HepG2 (cell line): ENCODE measurements around the gene FIBP. TPM values are rescaled to one million over a fixed set of nuclear protein-coding genes. Genes with fewer than 3 reads are reported as not detected.
A peak's percentile ranks its signal among the peaks of the same experiment; 100 is the strongest.

Source experiments
- ARID2 ChIP-seq: sonication (generic); formaldehyde crosslinking; IDR thresholded peaks from 2 replicates; pipeline ENCODE4 v1.8.1; 2022; ENCODE audit warnings: mild to moderate bottlenecking, missing genetic modification reagents, borderline replicate concordance
- ATF3 ChIP-seq: sonication (generic); formaldehyde crosslinking; IDR thresholded peaks from 2 replicates; pipeline ENCODE4 v1.4.0; 2020; ENCODE audit warnings: missing genetic modification reagents
- CBX2 ChIP-seq, 2 experiments: fragments of 200-600 bp in 1 of 2; sonication (generic); formaldehyde crosslinking in 1 of 2; IDR thresholded peaks; 2 replicates each; pipeline versions ENCODE4 v1.7.0 to v1.8.1; 2018 to 2022; ENCODE audit warnings: low read depth in 2 of 2, low read length in 1 of 2, mild to moderate bottlenecking in 1 of 2, missing genetic modification reagents in 1 of 2
- ERF ChIP-seq: IDR thresholded peaks from 2 replicates; pipeline ENCODE4 v1.6.1; 2018; ENCODE audit warnings: missing biosample characterization, missing genetic modification reagents
- SALL2 ChIP-seq: sonication (generic); formaldehyde crosslinking; IDR thresholded peaks from 2 replicates; pipeline ENCODE4 v1.8.1; 2023; ENCODE audit warnings: mild to moderate bottlenecking, missing genetic modification reagents, inconsistent platforms
- SOX6 ChIP-seq, 2 experiments: fragments of 450-650 bp in 1 of 2; sonication (generic) in 1 of 2; formaldehyde crosslinking in 1 of 2; IDR thresholded peaks; 2 replicates each; pipeline versions ENCODE4 v1.4.0 to v1.6.1; 2017 to 2020; ENCODE audit warnings: antibody characterized with exemption in 1 of 2, mild to moderate bottlenecking in 1 of 2, missing genetic modification reagents in 1 of 2
- TAF15 ChIP-seq: fragments of 200-400 bp; formaldehyde crosslinking; IDR thresholded peaks from one replicate; pipeline ENCODE4 v1.6.1; 2018; ENCODE audit warnings: mild to moderate bottlenecking, low read depth, low read length; ENCODE audit not compliant: poor library complexity, severe bottlenecking
- ZBTB44 ChIP-seq: sonication (generic); formaldehyde crosslinking; IDR thresholded peaks from 2 replicates; pipeline ENCODE4 v1.4.0; 2020; ENCODE audit warnings: missing genetic modification reagents
- ZNF10 ChIP-seq: sonication (generic); formaldehyde crosslinking; IDR thresholded peaks from 2 replicates; pipeline ENCODE4 v1.4.0; 2020; ENCODE audit warnings: mild to moderate bottlenecking, low read depth, missing genetic modification reagents, borderline replicate concordance
- ZNF160 ChIP-seq: sonication (generic); formaldehyde crosslinking; IDR thresholded peaks from 2 replicates; pipeline ENCODE4 v1.8.0; 2022; ENCODE audit warnings: mild to moderate bottlenecking, inconsistent platforms, missing genetic modification reagents
- ZNF24 ChIP-seq: fragments of 450-650 bp; IDR thresholded peaks from 2 replicates; pipeline ENCODE4 v1.6.1; 2017; ENCODE audit warnings: antibody characterized with exemption, mild to moderate bottlenecking
- ZNF317 ChIP-seq: sonication (generic); formaldehyde crosslinking; IDR thresholded peaks from 2 replicates; pipeline ENCODE4 v1.5.0; 2020; ENCODE audit warnings: mild to moderate bottlenecking, missing genetic modification reagents
- ZNF33B ChIP-seq: sonication (generic); formaldehyde crosslinking; IDR thresholded peaks from 2 replicates; pipeline ENCODE4 v1.5.1; 2020; ENCODE audit warnings: mild to moderate bottlenecking, missing genetic modification reagents
- ZNF362 ChIP-seq: sonication (generic); formaldehyde crosslinking; IDR thresholded peaks from 2 replicates; pipeline ENCODE4 v1.4.0; 2020; ENCODE audit warnings: missing genetic modification reagents, mild to moderate bottlenecking, borderline replicate concordance
- ZNF530 ChIP-seq: sonication (generic); formaldehyde crosslinking; IDR thresholded peaks from 2 replicates; pipeline ENCODE4 v1.5.0; 2020; ENCODE audit warnings: low read depth, mild to moderate bottlenecking, missing genetic modification reagents
- polyA plus RNA-seq, 8 experiments: library from polyadenylated mRNA; depleted of rRNA in 3 of 8; stranded (reverse) in 7 of 8; unstranded in 1 of 8; fragments of >200 nt; fragmentation: Illumina TruSeq in 4 of 8; extraction: Trizol in 4 of 8; gene quantifications; 2 replicates each; pipeline versions ENCODE4 v1.2.1 to v1.2.3, GENCODE V29; 2011 to 2016; ENCODE audit warnings: low read depth in 4 of 8, missing spikeins in 1 of 8, mixed read lengths in 1 of 8; ENCODE audit not compliant: insufficient read depth in 1 of 8
- total RNA-seq, 5 experiments: library from RNA; depleted of rRNA; stranded (reverse); fragments of >200 nt; fragmentation: Illumina TruSeq; extraction: Trizol; gene quantifications; 2 replicates each; pipeline ENCODE4 v1.2.3, GENCODE V29; 2016; ENCODE audit warnings: low read depth in 1 of 5
- TF ChIP-seq, protein P1 (sequence below): sonication (generic); formaldehyde crosslinking; IDR thresholded peaks from 2 replicates; pipeline ENCODE4 v1.8.0; 2022; ENCODE audit warnings: mild to moderate bottlenecking, missing genetic modification reagents, moderate library complexity
- TF ChIP-seq, protein P2 (sequence below), 2 experiments: sonication (generic) in 1 of 2; formaldehyde crosslinking in 1 of 2; IDR thresholded peaks; 2 replicates each; pipeline versions ENCODE4 v1.5.1 to v1.6.1; 2011 to 2020; ENCODE audit warnings: borderline replicate concordance in 1 of 2, low read depth in 1 of 2, low read length in 1 of 2, mild to moderate bottlenecking in 1 of 2, missing genetic modification reagents in 1 of 2, moderate library complexity in 1 of 2
- TF ChIP-seq, protein P3 (sequence below): sonication (generic); formaldehyde crosslinking; IDR thresholded peaks from 2 replicates; pipeline ENCODE4 v1.4.0; 2020; ENCODE audit warnings: missing genetic modification reagents

FIBP gene
- total and polyA plus RNA-seq, 2 of the 13 experiments (the other 11 are each of a cell fraction or from before 2014, with no cell fraction given) = 42.9 to 62.1 TPM

DNA sequence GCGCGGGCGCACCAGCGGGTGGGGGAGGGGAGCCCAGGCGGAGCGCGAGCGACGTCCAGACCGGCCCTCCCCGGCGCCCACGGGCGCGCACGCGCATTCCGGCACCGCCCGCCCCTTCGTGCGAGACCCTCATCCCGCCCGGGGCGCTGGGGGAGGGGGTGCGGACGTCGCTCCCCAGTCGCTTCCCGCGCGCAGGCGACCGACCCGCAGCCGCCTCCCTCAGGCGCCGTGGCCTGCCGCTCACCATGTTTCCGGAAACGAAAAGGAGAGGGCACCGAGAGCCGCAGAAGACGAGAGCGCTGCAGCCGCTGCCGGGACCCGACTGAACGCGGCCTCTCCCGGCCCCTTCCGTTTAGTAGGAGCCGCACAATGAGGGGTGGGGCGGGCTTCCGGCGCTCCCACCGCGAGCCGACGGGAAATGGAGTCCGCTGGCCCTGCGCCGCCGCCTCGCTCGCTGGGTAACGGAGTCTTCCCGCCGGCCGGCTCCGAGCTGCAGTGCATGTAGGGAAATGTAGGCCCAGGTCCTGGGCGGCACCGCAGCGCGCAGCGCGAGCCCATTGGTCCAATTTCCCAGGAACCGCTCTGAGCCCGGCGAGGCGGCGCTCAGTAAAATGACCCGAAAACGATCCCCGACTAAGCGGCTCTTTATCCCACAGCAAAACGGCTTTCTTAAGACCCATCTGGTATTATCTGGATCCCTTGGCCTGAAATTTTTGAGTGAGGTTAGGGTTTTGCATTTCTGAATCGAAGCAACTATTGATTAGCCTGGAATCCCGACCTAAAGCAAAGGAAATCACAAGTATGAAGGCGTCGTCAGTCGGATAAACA is 30.2 kb downstream of the FIBP start, which contains the start of gene CFL1 (continued):
- TF ChIP-seq SALL2 = peak; percentile 27; the same call in 1 of the 2 replicates
- TF ChIP-seq ERF (CRISPR knock-in tag) = peak; percentile 86
- TF ChIP-seq ZNF10 (CRISPR knock-in tag) = no peak
- no peak for TF ChIP-seq ZNF362 (CRISPR knock-in tag)
- TF ChIP-seq, protein P1, sequence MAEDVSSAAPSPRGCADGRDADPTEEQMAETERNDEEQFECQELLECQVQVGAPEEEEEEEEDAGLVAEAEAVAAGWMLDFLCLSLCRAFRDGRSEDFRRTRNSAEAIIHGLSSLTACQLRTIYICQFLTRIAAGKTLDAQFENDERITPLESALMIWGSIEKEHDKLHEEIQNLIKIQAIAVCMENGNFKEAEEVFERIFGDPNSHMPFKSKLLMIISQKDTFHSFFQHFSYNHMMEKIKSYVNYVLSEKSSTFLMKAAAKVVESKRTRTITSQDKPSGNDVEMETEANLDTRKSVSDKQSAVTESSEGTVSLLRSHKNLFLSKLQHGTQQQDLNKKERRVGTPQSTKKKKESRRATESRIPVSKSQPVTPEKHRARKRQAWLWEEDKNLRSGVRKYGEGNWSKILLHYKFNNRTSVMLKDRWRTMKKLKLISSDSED (CRISPR knock-in tag) = no peak
- TF ChIP-seq, protein P2, sequence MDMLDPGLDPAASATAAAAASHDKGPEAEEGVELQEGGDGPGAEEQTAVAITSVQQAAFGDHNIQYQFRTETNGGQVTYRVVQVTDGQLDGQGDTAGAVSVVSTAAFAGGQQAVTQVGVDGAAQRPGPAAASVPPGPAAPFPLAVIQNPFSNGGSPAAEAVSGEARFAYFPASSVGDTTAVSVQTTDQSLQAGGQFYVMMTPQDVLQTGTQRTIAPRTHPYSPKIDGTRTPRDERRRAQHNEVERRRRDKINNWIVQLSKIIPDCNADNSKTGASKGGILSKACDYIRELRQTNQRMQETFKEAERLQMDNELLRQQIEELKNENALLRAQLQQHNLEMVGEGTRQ (IDR thresholded peaks at IDR 0.05; ENCODE audit: low read depth, low read length) = no peak
- TF ChIP-seq, protein P2 (CRISPR knock-in tag; IDR thresholded peaks at IDR 0.05; ENCODE audit: borderline replicate concordance) = peak; percentile 24; the same call in 1 of the 2 replicates
- 0 out of 2 replicates have a peak, but pooled peaks have one; percentile 24 for TF ChIP-seq ZNF317
- no peak for TF ChIP-seq ZNF24
- TF ChIP-seq ATF3 = no peak
- no peak for TF ChIP-seq SOX6 (IDR thresholded peaks at IDR 0.05)
- TF ChIP-seq SOX6 (CRISPR knock-in tag; IDR thresholded peaks at IDR 0.05) = peak; percentile 89
- TF ChIP-seq TAF15 = peak; percentile 84
- peak; percentile 78; the same call in 1 of the 2 replicates for TF ChIP-seq ARID2 (CRISPR knock-in tag)
- TF ChIP-seq ZNF33B = no peak
- TF ChIP-seq ZBTB44 = no peak
- TF ChIP-seq, protein P3, sequence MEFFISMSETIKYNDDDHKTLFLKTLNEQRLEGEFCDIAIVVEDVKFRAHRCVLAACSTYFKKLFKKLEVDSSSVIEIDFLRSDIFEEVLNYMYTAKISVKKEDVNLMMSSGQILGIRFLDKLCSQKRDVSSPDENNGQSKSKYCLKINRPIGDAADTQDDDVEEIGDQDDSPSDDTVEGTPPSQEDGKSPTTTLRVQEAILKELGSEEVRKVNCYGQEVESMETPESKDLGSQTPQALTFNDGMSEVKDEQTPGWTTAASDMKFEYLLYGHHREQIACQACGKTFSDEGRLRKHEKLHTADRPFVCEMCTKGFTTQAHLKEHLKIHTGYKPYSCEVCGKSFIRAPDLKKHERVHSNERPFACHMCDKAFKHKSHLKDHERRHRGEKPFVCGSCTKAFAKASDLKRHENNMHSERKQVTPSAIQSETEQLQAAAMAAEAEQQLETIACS (CRISPR knock-in tag) = peak; percentile 35; the same call in 1 of the 2 replicates
- no peak for TF ChIP-seq CBX2 (IDR thresholded peaks at IDR 0.05; ENCODE audit: low read depth, low read length)
- TF ChIP-seq CBX2 (CRISPR knock-in tag; IDR thresholded peaks at IDR 0.05; ENCODE audit: low read depth) = no peak
- TF ChIP-seq ZNF530 (CRISPR knock-in tag) = no peak
- peak; percentile 64; the same call in 1 of the 2 replicates for TF ChIP-seq ZNF160 (CRISPR knock-in tag)
